Mucosa of stomach (tissue), 1 donor: ENCODE data around the gene PROC.
"Not testable (repeated sequence)": the region's sequence is repeated elsewhere in the genome, so short reads cannot be mapped to it uniquely, and the experiment has no call there.

Experiments used
- H3K27me3 ChIP-seq: one replicate; pipeline ENCODE4 v1.7.0; 2013; ENCODE audit warnings: mild to moderate bottlenecking, low read length; ENCODE audit not compliant: control insufficient read depth, insufficient read depth
- H3K36me3 ChIP-seq: one replicate; pipeline ENCODE4 v1.7.0; 2013; ENCODE audit warnings: low read length; ENCODE audit not compliant: control insufficient read depth, insufficient read depth
- H3K4me1 ChIP-seq: one replicate; pipeline ENCODE4 v1.7.0; 2013; ENCODE audit warnings: mild to moderate bottlenecking, low read length; ENCODE audit not compliant: control insufficient read depth, insufficient read depth
- H3K4me3 ChIP-seq: one replicate; pipeline ENCODE4 v1.7.0; 2013; ENCODE audit warnings: low read length
- H3K9ac ChIP-seq: one replicate; pipeline ENCODE4 v1.7.0; 2013; ENCODE audit warnings: mild to moderate bottlenecking, low read length, moderate library complexity
- H3K9me3 ChIP-seq: one replicate; pipeline ENCODE4 v1.7.0; 2013; ENCODE audit warnings: mild to moderate bottlenecking, low read length, moderate library complexity; ENCODE audit not compliant: control insufficient read depth
- donor health status: Pancreatic carcinoma.

The PROC gene

DNA sequence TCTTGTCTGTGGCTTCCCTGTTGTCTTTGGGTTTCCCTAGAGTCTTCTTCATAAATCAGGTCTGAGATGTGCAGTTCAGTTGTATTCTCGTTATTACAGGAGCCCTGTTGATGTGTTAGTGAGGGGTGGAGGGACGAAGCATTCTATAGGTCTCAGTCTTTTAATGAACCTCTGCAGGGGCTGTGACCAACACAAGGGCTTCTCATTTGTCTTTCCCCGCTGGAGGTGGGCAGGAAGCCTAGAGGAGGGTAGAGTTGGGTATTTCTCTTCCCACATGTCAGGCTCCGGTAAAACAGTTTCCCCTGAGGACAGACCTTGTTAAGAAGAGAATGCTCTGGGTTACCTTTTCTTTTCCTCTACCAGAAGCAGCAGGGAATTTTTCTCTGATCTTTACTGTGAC is 31.2 kb downstream of the PROC start:
- Histone ChIP-seq H3K9me3 (no peaks in the 10 kb centered on the region), H3K36me3 (no peaks in the 10 kb centered on the region), H3K9ac (no peak overlapping the region), H3K4me1 (peaks cover 8% of the 10 kb centered on the region), H3K27me3 (no peaks in the 10 kb centered on the region), H3K4me3 (no peak overlapping the region)

GRCh38 chr2:127449898-127450297 is 31.7 kb downstream of the PROC start:
- no peaks in the 10 kb centered on the region for H3K27me3 ChIP-seq
- H3K4me3 ChIP-seq, result no peak overlapping the region
- peaks cover 13% of the 10 kb centered on the region for H3K4me1 ChIP-seq
- H3K36me3 ChIP-seq, result no peaks in the 10 kb centered on the region
- no peak overlapping the region for H3K9ac ChIP-seq
- no peaks in the 10 kb centered on the region for H3K9me3 ChIP-seq

GRCh38 chr2:127451981-127452380 is 33.8 kb downstream of the PROC start:
- no peak overlapping the region for H3K9ac ChIP-seq
- H3K4me1 ChIP-seq, result peaks cover 21% of the 10 kb centered on the region
- no peak overlapping the region for H3K4me3 ChIP-seq
- H3K9me3 ChIP-seq, result no peaks in the 10 kb centered on the region
- H3K36me3 ChIP-seq, result no peaks in the 10 kb centered on the region
- H3K27me3 ChIP-seq, result no peaks in the 10 kb centered on the region

GRCh38 chr2:127452423-127452822 is 34.2 kb downstream of the PROC start:
- H3K36me3 ChIP-seq, H3K27me3 ChIP-seq, H3K4me3 ChIP-seq, H3K9ac ChIP-seq, H3K9me3 ChIP-seq: not testable (repeated sequence)
- peaks cover 21% of the 10 kb centered on the region for H3K4me1 ChIP-seq

- peaks cover 21% of the 10 kb centered on the region for H3K4me1 ChIP-seq
- H3K4me3 ChIP-seq, result no peak overlapping the region
- H3K9me3 ChIP-seq, result no peaks in the 10 kb centered on the region
- no peaks in the 10 kb centered on the region for H3K27me3 ChIP-seq
- no peak overlapping the region for H3K9ac ChIP-seq
- H3K36me3 ChIP-seq, result no peaks in the 10 kb centered on the region
Observed at GRCh38 chr2:127453013-127453391, 34.8 kb downstream of the PROC start.

DNA sequence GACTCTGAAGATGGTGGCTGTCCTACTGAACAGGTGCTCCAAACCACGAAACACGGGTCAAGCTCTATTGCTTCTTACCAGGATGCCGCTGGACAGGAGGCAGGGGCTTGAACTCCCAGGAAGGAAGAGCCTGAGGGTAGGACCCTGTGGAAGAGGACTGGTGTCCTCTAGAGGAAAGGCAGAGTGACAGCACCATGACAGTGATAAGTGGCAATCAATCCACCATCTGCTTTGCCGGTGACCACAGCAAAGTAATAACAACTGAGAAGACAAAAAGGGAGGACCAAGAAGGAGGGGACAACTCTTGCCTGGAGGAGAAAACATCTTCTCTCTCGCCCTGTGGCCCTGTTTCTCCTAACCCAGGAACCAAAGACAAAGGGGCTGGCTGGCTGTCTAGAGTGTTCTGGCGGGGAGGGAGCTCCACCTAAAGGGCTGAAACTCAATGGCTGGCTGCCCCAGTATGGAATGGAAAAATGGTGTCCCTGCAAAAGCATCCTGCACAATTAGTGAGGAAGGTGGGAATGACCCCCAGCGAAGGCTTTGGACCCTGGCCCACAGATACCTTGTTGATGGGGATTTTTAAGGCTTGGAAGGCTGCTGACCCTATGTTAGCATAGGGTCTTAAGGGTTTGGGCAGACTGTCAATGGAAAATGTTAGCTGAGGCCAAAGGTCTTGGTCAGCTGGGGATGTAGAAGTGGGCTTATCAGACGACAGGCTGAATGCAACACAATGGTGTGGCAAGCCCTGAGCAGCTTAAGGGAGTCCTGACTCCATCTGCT is 35.4 kb downstream of the PROC start:
- Histone ChIP-seq H3K4me3 (no peak overlapping the region), H3K9ac (no peak overlapping the region), H3K9me3 (no peaks in the 10 kb centered on the region), H3K36me3 (no peaks in the 10 kb centered on the region), H3K27me3 (no peaks in the 10 kb centered on the region), H3K4me1 (peaks cover 21% of the 10 kb centered on the region)

DNA sequence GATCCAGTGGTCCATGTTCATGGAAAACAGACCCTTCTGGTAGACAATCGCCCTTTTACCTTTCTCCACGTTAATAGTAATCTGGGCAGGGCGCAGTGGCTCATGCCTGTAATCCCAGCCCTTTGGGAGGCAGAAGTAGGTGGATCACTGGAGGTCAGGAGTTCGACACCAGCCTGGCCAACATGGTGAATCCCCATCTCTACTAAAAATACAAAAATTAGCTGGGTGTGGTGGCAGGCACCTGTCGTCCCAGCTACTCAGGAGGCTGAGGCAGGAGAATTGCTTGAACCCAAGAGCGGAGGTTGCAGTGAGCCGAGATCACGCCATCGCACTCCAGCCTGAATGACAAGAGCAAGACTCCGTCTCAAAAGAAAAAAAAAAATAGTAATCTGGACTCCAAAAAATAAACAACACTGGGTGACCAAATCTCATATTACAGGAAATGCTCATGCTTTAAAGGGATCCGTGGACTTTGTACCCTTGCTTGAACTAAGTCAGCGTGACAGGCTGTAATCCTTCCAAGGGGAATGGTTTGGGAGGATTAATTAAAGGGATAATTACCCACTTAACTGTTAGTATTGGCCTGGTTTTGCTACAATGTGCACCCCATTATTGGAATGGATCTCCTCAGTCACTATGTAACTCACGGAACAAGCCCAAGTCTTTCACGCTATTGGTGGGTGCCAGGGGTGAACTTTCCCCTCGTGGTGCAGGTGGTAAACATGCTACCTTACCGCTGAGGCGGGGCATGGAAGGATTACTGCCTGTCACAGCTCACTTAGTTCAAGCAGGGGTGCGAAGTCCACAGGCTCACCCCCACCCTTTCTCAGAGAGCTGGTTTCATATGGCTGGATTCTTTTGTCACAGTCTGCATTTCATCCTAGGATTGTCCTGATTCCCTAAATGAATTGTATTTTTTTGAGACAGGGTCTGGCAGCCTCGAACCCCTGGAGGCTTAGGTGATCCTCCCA is 36.7 kb downstream of the PROC start:
- no peaks in the 10 kb centered on the region for H3K9me3 ChIP-seq
- H3K9ac ChIP-seq, result peak overlapping the region; percentile 63
- H3K4me1 ChIP-seq, result peaks cover 21% of the 10 kb centered on the region
- no peaks in the 10 kb centered on the region for H3K36me3 ChIP-seq
- H3K27me3 ChIP-seq, result no peaks in the 10 kb centered on the region
- H3K4me3 ChIP-seq, result peak overlapping the region; percentile 45

DNA sequence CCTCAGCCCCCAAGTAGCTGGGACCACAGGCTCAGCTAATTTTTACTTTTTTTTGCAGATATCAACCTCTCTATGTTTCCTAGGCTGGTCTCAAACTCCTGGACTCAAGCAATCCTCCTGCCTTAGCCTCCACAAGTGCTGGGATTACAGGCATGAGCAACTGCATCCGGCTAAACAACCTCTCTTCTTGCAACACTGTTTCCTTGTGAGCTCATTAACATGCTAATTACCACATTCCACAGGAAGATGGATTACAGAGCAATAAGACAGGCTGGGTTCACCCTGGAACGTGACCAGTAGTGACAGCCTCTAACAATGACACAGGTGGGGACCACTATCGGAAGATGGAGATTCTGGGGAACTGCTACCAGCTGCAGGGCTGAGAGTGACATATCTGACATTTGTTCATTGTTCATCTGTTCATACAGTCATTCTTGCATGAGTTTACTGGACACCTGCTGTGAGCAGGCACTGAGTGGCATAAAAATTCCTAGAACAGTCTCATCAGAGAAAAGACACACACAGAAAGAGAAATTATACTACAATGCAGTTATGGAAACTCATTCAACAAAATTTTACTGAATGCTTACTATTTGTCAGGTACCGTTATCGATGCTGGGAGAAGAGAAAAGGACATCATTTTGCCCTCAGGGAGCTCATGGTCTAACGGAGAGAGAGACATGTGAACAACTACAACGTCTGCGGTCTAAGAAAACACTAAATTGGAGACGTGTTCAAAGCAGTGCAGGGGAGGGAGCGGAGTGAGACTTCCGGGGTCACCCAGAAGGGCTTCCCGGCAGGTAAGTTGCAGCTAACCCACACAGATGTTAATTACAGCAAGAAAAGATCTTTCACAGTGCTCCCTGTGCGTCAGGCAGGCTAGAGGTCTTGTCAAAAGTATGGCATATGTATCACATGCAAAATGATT is 37.6 kb downstream of the PROC start:
- Histone ChIP-seq H3K36me3 (no peaks in the 10 kb centered on the region), H3K4me3 (peak overlapping the region; percentile 45), H3K4me1 (peaks cover 21% of the 10 kb centered on the region), H3K9ac (peak overlapping the region; percentile 63), H3K27me3 (no peaks in the 10 kb centered on the region), H3K9me3 (no peaks in the 10 kb centered on the region)

DNA sequence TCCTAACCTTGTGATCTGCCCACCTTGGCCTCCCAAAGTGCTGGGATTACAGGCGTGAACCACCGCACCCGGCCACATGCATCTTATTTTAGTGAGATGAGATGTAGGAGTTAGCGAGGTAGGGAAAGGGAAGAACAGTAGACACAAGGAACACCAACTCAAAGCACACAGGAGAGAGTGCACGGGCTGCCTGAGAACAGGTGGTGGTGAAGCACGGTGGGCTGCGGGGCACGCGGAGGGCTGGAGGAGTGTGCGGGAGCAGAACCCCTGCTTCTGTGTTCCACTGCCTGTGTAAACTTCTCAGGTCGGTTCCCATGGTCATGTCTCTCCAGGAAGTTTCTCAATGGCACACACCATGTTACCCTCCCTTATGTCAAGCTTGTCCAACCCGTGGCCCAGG is 38.7 kb downstream of the PROC start:
- Histone ChIP-seq H3K36me3 (no peaks in the 10 kb centered on the region), H3K4me1 (peaks cover 21% of the 10 kb centered on the region), H3K9me3 (no peaks in the 10 kb centered on the region), H3K9ac (no peak overlapping the region), H3K27me3 (no peaks in the 10 kb centered on the region), H3K4me3 (no peak overlapping the region)

GRCh38 chr2:127462461-127462860 is 44.2 kb downstream of the PROC start:
- H3K4me1 ChIP-seq, result no peaks in the 10 kb centered on the region
- no peaks in the 10 kb centered on the region for H3K27me3 ChIP-seq
- H3K36me3 ChIP-seq, result no peaks in the 10 kb centered on the region
- H3K9ac ChIP-seq, result no peak overlapping the region
- H3K9me3 ChIP-seq, result no peaks in the 10 kb centered on the region
- H3K4me3 ChIP-seq, result no peak overlapping the region

DNA sequence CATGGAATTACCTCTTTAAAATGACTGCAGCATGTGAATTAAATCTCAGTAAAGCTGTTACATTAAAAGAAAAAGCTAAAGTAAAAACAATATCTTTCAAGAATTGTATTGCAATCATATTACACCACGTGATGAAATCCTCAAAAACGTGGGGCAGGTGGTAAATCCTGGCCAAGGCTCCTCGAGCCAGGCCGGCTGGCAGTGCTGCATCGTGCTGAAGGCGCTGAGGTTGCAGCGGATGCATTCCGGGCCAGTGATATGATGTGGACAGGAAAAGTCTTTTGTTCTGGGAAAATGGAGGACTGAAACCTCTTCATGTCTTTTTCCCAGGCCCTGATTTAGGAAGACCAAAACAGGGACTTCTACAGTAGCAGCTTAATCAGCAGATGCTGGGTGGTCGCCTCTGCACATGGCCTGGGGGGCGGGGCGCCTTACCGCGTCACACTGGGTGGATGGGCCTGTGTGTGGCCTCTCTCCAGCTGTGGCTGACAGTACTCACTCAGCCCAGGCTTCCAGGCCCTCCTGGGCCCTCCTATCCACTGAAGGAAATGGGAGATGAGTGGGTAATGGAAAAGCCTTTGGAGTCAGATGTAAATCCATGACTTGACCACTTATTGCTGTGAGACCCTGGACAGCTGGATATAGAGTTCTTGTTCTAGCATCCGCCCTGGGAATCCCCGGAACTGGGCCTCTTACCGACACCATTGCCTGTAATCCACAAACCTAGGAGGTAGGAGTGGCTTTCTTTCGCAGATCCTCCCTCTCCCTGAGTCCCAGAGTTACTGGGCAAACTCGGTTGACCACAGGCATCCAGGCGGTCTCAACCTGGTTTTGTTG is 45.1 kb downstream of the PROC start:
- Histone ChIP-seq H3K9ac (no peak overlapping the region), H3K36me3 (no peaks in the 10 kb centered on the region), H3K27me3 (no peaks in the 10 kb centered on the region), H3K4me3 (no peak overlapping the region), H3K9me3 (no peaks in the 10 kb centered on the region), H3K4me1 (no peaks in the 10 kb centered on the region)
